Heart left ventricle (tissue), 16 donors: ENCODE data around the gene PCED1B. TPM values are rescaled to one million over a fixed set of nuclear protein-coding genes. Genes with fewer than 3 reads are reported as not detected.
"Not testable (repeated sequence)": the region's sequence is repeated elsewhere in the genome, so short reads cannot be mapped to it uniquely, and the experiment has no call there.

Source experiments
- ATAC-seq, 4 donors: fragments of 200-7000 bp; cut with Tn5 transposase; one replicate each; pipeline ENCODE4 v1.9.1; 2020 to 2022; ENCODE audit warnings: moderate library complexity in 4 of 4, mild to moderate bottlenecking in 3 of 4, moderate number of reproducible peaks in 1 of 4
- DNase-seq, 5 donors: peaks; one replicate each; pipeline ENCODE4 v3.0.0-alpha.2; 2020
- H3K27ac ChIP-seq, 12 donors: fragments of 200-600 bp; sonication (generic) in 4 of 12; one replicate each; pipeline versions ENCODE4 v1.5.0 to v1.8.0; 2016 to 2022; ENCODE audit warnings: mild to moderate bottlenecking in 2 of 12
- H3K27me3 ChIP-seq, 9 donors: fragments of 200-600 bp; sonication (generic) in 2 of 9; one replicate each; pipeline versions ENCODE4 v1.5.1 to v1.8.0; 2016 to 2022; ENCODE audit warnings: mild to moderate bottlenecking in 3 of 9
- H3K36me3 ChIP-seq, 9 donors: fragments of 200-600 bp; sonication (generic) in 2 of 9; one replicate each; pipeline versions ENCODE4 v1.5.0 to v1.8.0; 2018 to 2022; ENCODE audit warnings: mild to moderate bottlenecking in 2 of 9
- H3K4me1 ChIP-seq, 12 donors: fragments of 200-600 bp; sonication (generic) in 4 of 12; one replicate each; pipeline versions ENCODE4 v1.5.0 to v1.8.0; 2016 to 2022; ENCODE audit warnings: mild to moderate bottlenecking in 3 of 12
- H3K4me3 ChIP-seq, 12 donors: fragments of 200-600 bp; sonication (generic) in 4 of 12; one replicate each; pipeline versions ENCODE4 v1.5.0 to v1.8.0; 2017 to 2022; ENCODE audit warnings: mild to moderate bottlenecking in 9 of 12, moderate library complexity in 4 of 12
- H3K9me3 ChIP-seq, 12 donors: fragments of 200-600 bp; sonication (generic) in 4 of 12; one replicate each; pipeline versions ENCODE4 v1.5.0 to v1.8.0; 2016 to 2022; ENCODE audit warnings: mild to moderate bottlenecking in 1 of 12
- POLR2A ChIP-seq, 2 donors: fragments of 450-650 bp; IDR thresholded peaks; one replicate each; pipeline ENCODE4 v1.6.1; 2017; ENCODE audit warnings: antibody characterized with exemption in 2 of 2, mild to moderate bottlenecking in 2 of 2, moderate library complexity in 2 of 2
- WGBS, 4 donors: extraction: QIAGEN DNeasy Blood & Tissue Kit in 2 of 4; methylation state at CpG; one replicate each; pipeline versions ENCODE4 v1.1.5 to v1.1.7; 2013 to 2018; 5-methylcytosine and 5-hydroxymethylcytosine counted together
- intact Hi-C, 10 donors: fragments of 100-400 bp; cut with DNase I; formaldehyde crosslinking; loops; one replicate each; pipeline versions ENCODE4 v1.11.1 to v1.14.2; 2022
- polyA plus RNA-seq, 2 donors: library from polyadenylated mRNA; stranded (reverse); fragments of 200-250 nt; gene quantifications; one replicate each; pipeline ENCODE4 v1.2.3, GENCODE V29; 2013
- total RNA-seq, 9 donors: library from RNA; depleted of rRNA in 2 of 9; stranded (reverse); fragments of >200 nt in 2 of 9; fragmentation: NEBNext Ultra II Directional in 3 of 9; extraction: Animal tissue kit (Norgen Biotek cat#: 25700) in 3 of 9; gene quantifications; one replicate each; pipeline versions ENCODE4 v1.1.0 to v1.2.4, GENCODE V29; 2016 to 2023
- TF ChIP-seq, protein P1 (sequence below), 12 donors: fragments of 200-600 bp; sonication (generic) in 4 of 12; IDR thresholded peaks; one replicate each; pipeline versions ENCODE4 v1.5.0 to v1.8.0; 2018 to 2022; ENCODE audit warnings: antibody characterized with exemption in 12 of 12, mild to moderate bottlenecking in 5 of 12
- donor health status: ischemic (EF 13 %, LVEDD 7.1; RV severe dilation, severe dysfunction).
- donor health status: healthy with polysubstance abuse.
- donor health status: DM: no; HTN: yes; CAD: no.
- donor health status: DM: no; HTN: no; CAD: no.
- donor health status: ischemic (EF 25% LVEDD 6.9; RV normal size, moderate dysfunction).
- donor health status: ischemic (EF 25% LVEDD 5.7; RV mildly dilated, moderate dysfunction).
- donor health status: healthy.
- donor health status: DM: yes; HTN: yes; CAD: no.
- donor health status: ischemic (EF 35%, LVEDD 5.7; RV mildly dilated, moderate dysfunction).
- donor health status: nonischemic (EF 11% LVEDD 7.7; RV severe dilation, severe dysfunction).
- donor health status: DM: yes; HTN: yes; CAD: no.
- donor health status: PGD.
- donor health status: ischemic (EF 29% LVEDD 5.4; RV normal size, mild dysfunction).
- donor health status: nonischemic (EF 23%, LVEDD 6.1; RV moderate dilation, normal function).

The PCED1B gene
- total and polyA plus RNA-seq, 11 donors: 0.39 to 9.5 (median 0.72) TPM; not detected in 2

DNA sequence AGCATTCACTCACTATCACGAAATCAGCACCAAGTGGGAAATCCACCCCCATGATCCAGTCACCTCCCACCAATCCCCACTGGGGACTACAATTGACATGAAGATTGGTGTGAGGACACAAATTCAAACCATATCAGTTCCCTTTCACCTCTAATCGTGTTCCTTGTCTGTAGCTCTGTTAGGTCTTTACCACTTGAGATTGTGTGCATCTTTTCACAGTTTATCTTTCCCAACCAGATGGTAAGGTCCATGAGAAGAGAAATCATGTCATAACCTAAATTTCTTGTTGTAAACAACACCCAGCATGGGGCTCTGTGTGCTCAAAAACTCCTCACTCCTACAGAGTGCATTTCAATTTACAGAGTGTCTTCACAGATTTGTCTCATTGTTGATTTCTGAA is 27.1 kb upstream of the PCED1B start:
- ATAC-seq: no peak
- Histone ChIP-seq H3K4me3 (no peak overlapping the region), H3K36me3 (no peaks in the 10 kb centered on the region), H3K27me3 (no peaks in the 10 kb centered on the region), H3K4me1 (no peaks in the 10 kb centered on the region), H3K9me3 (peaks cover 0 to 33% (median 14%) of the 10 kb centered on the region in 12 donors), H3K27ac (no peak overlapping the region)
- TF ChIP-seq POLR2A (IDR thresholded peaks at IDR 0.05): no peak
- TF ChIP-seq, protein P1, sequence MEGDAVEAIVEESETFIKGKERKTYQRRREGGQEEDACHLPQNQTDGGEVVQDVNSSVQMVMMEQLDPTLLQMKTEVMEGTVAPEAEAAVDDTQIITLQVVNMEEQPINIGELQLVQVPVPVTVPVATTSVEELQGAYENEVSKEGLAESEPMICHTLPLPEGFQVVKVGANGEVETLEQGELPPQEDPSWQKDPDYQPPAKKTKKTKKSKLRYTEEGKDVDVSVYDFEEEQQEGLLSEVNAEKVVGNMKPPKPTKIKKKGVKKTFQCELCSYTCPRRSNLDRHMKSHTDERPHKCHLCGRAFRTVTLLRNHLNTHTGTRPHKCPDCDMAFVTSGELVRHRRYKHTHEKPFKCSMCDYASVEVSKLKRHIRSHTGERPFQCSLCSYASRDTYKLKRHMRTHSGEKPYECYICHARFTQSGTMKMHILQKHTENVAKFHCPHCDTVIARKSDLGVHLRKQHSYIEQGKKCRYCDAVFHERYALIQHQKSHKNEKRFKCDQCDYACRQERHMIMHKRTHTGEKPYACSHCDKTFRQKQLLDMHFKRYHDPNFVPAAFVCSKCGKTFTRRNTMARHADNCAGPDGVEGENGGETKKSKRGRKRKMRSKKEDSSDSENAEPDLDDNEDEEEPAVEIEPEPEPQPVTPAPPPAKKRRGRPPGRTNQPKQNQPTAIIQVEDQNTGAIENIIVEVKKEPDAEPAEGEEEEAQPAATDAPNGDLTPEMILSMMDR (IDR thresholded peaks at IDR 0.05): no peak
- intact Hi-C loops: no loop called here
- DNase-seq: no peak
- 53 to 63% (median 61%) methylated on average over 2 of the region's 2 CpGs for WGBS, 4 donors

DNA sequence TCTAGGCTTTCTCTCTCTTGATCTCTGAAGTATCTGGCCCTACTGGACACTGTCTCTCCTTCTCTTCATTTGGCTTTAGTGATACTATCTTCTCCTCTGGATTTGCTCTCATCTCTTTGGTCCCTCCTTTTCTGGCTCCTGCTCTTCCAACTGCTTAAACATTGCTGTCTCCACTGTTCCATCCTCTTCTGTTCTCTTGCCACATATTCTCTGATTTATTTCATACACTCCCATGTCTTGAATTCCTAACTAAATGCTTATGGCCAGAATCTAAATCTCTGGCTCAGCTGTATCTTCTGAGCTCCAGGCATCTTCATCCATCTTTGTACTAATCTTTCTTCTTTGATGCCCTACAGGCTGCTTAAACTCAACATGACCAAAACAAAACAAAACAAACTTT is 25.5 kb upstream of the PCED1B start:
- Histone ChIP-seq H3K9me3 (peaks cover 0 to 33% (median 14%) of the 10 kb centered on the region in 12 donors), H3K27me3 (no peaks in the 10 kb centered on the region), H3K4me1 (no peaks in the 10 kb centered on the region), H3K36me3 (no peaks in the 10 kb centered on the region), H3K27ac (no peak overlapping the region), H3K4me3 (no peak overlapping the region)
- ATAC-seq (no peak), DNase-seq (no peak)
- intact Hi-C loops: no loop called here
- TF ChIP-seq, protein P1 (IDR thresholded peaks at IDR 0.05): no peak
- TF ChIP-seq POLR2A (IDR thresholded peaks at IDR 0.05): no peak

DNA sequence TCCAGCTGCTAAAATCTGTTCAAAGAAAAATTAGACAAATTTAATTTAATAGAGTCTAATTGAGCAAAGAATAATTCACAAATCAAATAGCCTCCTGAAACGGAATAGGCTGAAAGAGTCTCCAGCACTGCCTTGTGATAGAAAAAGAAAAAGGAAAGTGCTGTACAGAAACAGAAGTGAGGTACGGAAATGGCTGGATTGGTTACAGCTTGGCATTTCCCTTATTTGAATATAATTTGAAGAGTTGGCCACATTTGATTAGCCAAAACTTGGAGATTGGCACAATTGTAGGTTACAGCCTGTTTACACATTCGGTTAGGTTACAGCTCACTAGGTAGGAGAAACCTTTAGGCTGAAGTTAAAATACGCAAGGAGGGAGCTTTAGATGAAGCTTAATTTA is 24.8 kb upstream of the PCED1B start:
- Histone ChIP-seq H3K27me3 (no peaks in the 10 kb centered on the region), H3K4me1 (no peaks in the 10 kb centered on the region), H3K9me3 (peaks cover 0 to 33% (median 14%) of the 10 kb centered on the region in 12 donors), H3K4me3 (no peak overlapping the region), H3K27ac (no peak overlapping the region), H3K36me3 (no peaks in the 10 kb centered on the region)
- ATAC-seq (no peak), DNase-seq (no peak)
- TF ChIP-seq, protein P1 (IDR thresholded peaks at IDR 0.05): no peak
- TF ChIP-seq POLR2A (IDR thresholded peaks at IDR 0.05): no peak
- WGBS, 4 donors: 88 to 92% (median 90%) methylated on average over 4 of the region's 4 CpGs
- intact Hi-C loops: no loop called here

DNA sequence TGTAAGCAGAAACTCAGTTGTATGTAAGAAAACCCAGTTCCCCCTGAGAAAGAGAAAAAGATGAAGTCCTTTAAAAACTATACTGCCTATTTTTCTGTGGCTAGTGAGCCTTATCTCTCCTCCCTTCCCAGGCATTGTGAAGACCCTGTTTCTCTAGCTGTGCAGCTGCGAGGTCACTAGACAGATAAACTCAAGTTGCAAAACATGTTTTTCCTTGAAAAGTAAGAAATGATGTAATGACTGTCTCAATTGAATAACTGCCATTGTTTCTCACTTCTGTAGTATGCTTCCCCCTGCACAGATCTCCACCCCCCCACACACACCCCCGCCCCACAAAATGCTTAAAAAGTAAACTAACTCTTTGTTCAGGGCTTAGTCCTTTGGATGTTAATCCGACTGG is 23.6 kb upstream of the PCED1B start:
- peaks cover 0 to 28% (median 10%) of the 10 kb centered on the region in 12 donors for H3K9me3 ChIP-seq
- WGBS, 4 donors: 45 to 59% (median 51%) methylated on average over 3 of the region's 3 CpGs
- H3K4me1 ChIP-seq, intact Hi-C loops, H3K27me3 ChIP-seq, H3K27ac ChIP-seq, DNase-seq, H3K4me3 ChIP-seq, H3K36me3 ChIP-seq, ATAC-seq: not testable (repeated sequence)

DNA sequence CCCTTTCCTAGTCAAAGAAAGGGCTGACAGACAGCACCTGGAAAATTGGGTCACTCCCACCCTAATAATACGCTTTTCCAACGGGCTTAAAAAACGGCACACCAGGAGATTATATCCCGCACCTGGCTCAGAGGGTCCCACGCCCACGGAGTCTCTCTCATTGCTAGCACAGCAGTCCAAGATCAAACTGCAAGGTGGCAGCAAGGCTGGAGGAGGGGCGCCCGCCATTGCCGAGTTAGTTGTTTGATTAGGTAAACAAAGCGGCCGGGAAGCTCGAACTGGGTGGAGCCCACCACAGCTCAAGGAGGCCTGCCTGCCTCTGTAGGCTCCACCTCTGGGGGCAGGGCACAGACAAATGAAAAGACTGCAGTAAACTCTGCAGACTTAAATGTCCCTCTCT is 22.5 kb upstream of the PCED1B start:
- H3K27me3 ChIP-seq, H3K36me3 ChIP-seq, intact Hi-C loops, H3K4me1 ChIP-seq, H3K4me3 ChIP-seq, DNase-seq, ATAC-seq, H3K27ac ChIP-seq: not testable (repeated sequence)
- 89 to 94% (median 92%) methylated on average over 12 of the region's 12 CpGs for WGBS, 4 donors
- peaks cover 0 to 17% (median 0%) of the 10 kb centered on the region in 12 donors for H3K9me3 ChIP-seq

DNA sequence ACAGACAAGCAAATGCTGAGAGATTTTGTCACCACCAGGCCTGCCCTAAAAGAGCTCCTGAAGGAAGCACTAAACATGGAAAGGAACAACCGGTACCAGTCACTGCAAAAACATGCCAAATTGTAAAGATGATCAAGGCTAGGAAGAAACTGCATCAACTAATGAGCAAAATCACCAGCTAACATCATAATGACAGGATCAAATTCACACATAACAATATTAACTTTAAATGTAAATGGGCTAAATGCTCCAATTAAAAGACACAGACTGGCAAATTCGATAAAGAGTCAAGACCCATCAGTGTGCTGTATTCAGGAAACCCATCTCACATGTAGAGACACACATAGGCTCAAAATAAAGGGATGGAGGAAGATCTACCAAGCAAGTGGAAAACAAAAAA is 20.8 kb upstream of the PCED1B start:
- H3K9me3 ChIP-seq, ATAC-seq, H3K36me3 ChIP-seq, intact Hi-C loops, DNase-seq, H3K4me1 ChIP-seq, H3K4me3 ChIP-seq, H3K27ac ChIP-seq, H3K27me3 ChIP-seq: not testable (repeated sequence)
- 81 to 95% (median 85%) methylated on average over 2 of the region's 2 CpGs for WGBS, 4 donors
